NCI-H1417 treated with DMSO at 0.1 percent for 48 hours (cell line): Measurements from ENCODE around the gene ANKRD1.
"Not testable (repeated sequence)": the region's sequence is repeated elsewhere in the genome, so short reads cannot be mapped to it uniquely, and the experiment has no call there.

ENCODE experiments used
- DNase-seq: peaks from one replicate; lab custom pipeline; 2025; lab: John Stamatoyannopoulos, UW

ANKRD1 gene

GRCh38 chr10:90920986-90921666 is at the start of gene ANKRD1:
Gene ANKRD1 (minus strand): TSS chr10:90921087. CDS start chr10:90921027, 60 bp downstream.
- no peak for DNase-seq

GRCh38 chr10:90969947-90970673 is 49.2 kb upstream of the ANKRD1 start:
- DNase-seq = no peak

- DNase-seq = no peak
Measured at GRCh38 chr10:90969121-90969534, 48.2 kb upstream of the ANKRD1 start.

GRCh38 chr10:90968328-90969081 is 47.6 kb upstream of the ANKRD1 start:
- no peak for DNase-seq

GRCh38 chr10:90967865-90968264 is 47.0 kb upstream of the ANKRD1 start:
- no peak for DNase-seq

- no peak for DNase-seq
Measured at GRCh38 chr10:90966146-90966545, 45.3 kb upstream of the ANKRD1 start.

- no peak for DNase-seq
Measured at GRCh38 chr10:90965720-90966119, 44.8 kb upstream of the ANKRD1 start.

- no peak for DNase-seq
Measured at GRCh38 chr10:90964781-90965465, 44.0 kb upstream of the ANKRD1 start.

GRCh38 chr10:90963331-90963730 is 42.4 kb upstream of the ANKRD1 start:
- DNase-seq = no peak

- no peak for DNase-seq
Measured at GRCh38 chr10:90960355-90960814, 39.5 kb upstream of the ANKRD1 start.

- no peak for DNase-seq
Measured at GRCh38 chr10:90959826-90960225, 38.9 kb upstream of the ANKRD1 start.

GRCh38 chr10:90958781-90959180 is 37.9 kb upstream of the ANKRD1 start:
- DNase-seq = no peak

- no peak for DNase-seq
Measured at GRCh38 chr10:90947030-90947960, 26.4 kb upstream of the ANKRD1 start.

GRCh38 chr10:90945491-90946070 is 24.7 kb upstream of the ANKRD1 start:
- DNase-seq = no peak

- no peak for DNase-seq
Measured at GRCh38 chr10:90944749-90945148, 23.9 kb upstream of the ANKRD1 start.

- DNase-seq = not testable (repeated sequence)
Measured at GRCh38 chr10:90942980-90943379, 22.1 kb upstream of the ANKRD1 start.

GRCh38 chr10:90939648-90940047 is 18.8 kb upstream of the ANKRD1 start:
- DNase-seq = no peak

GRCh38 chr10:90939116-90939515 is 18.2 kb upstream of the ANKRD1 start:
- no peak for DNase-seq

- no peak for DNase-seq
Measured at GRCh38 chr10:90937645-90938258, 16.9 kb upstream of the ANKRD1 start.

GRCh38 chr10:90936276-90936659 is 15.4 kb upstream of the ANKRD1 start:
- no peak for DNase-seq
